ENCODE measurements around the gene HEBP1.

- TF ChIP-seq POLR2A (IDR thresholded peaks at IDR 0.05) (no peak), POLR2AphosphoS5 (IDR thresholded peaks at IDR 0.05; ENCODE audit: insufficient read depth in 1 of 2, low read depth in 1 of 2) (no peak), CTCF (IDR thresholded peaks at IDR 0.05) (no peak)
Measured at GRCh38 chr12:12965836-12966235, 34.2 kb downstream of the HEBP1 start.

Measured in vagina (tissue), 2 donors.